NOMO-1 treated with DMSO at 0.1 percent for 48 hours (cell line): Measurements from ENCODE around the gene WNT1.

Source experiments
- DNase-seq: peaks from one replicate; lab custom pipeline; 2025; ENCODE audit not compliant: unreplicated experiment; lab: John Stamatoyannopoulos, UW

Gene WNT1

GRCh38 chr12:48960834-48961233, 17.3 kb upstream of the WNT1 start:
- no peak for DNase-seq

- DNase-seq = no peak
These were observed 16.8 kb upstream of the WNT1 start for GRCh38 chr12:48961331-48961730.

GRCh38 chr12:48961801-48962200, 16.3 kb upstream of the WNT1 start:
- DNase-seq = no peak

GRCh38 chr12:48965298-48965838, 12.8 kb upstream of the WNT1 start:
- no peak for DNase-seq

GRCh38 chr12:48966177-48966895, 11.8 kb upstream of the WNT1 start:
- DNase-seq = peak; percentile 66

- no peak for DNase-seq
These were observed 10.1 kb upstream of the WNT1 start for GRCh38 chr12:48967991-48968390.

- no peak for DNase-seq
These were observed 9.7 kb upstream of the WNT1 start for GRCh38 chr12:48968467-48968866.

- DNase-seq = no peak
These were observed 8.9 kb upstream of the WNT1 start for GRCh38 chr12:48969160-48969771.

GRCh38 chr12:48969833-48970701, 8.1 kb upstream of the WNT1 start:
- DNase-seq = no peak

GRCh38 chr12:48970702-48971334, 7.3 kb upstream of the WNT1 start:
- DNase-seq = no peak

- DNase-seq = peak; percentile 59
These were observed 5.7 kb upstream of the WNT1 start for GRCh38 chr12:48972213-48972951.

GRCh38 chr12:48972952-48973483, 5.1 kb upstream of the WNT1 start:
- no peak for DNase-seq

- no peak for DNase-seq
These were observed 4.6 kb upstream of the WNT1 start for GRCh38 chr12:48973531-48973930.

GRCh38 chr12:48973941-48974673, 4.0 kb upstream of the WNT1 start:
- DNase-seq = no peak

GRCh38 chr12:48977290-48978281, 536 bp upstream of the WNT1 start:
- peak; percentile 42 for DNase-seq

GRCh38 chr12:48978741-48979601, 849 bp downstream of the WNT1 start:
- DNase-seq = no peak
